GM19240 (cell line): ENCODE results near the gene KCP.
A peak's percentile ranks its signal among the peaks of the same experiment; 100 is the strongest.

Experiments used
- DNase-seq: peaks from one replicate; pipeline ENCODE4 v3.0.0; 2011; ENCODE audit warnings: low spot score; ENCODE audit not compliant: insufficient read length

Gene KCP

GRCh38 chr7:128874140-128875031 lies 36.1 kb downstream of the KCP start:
- DNase-seq: no peak

GRCh38 chr7:128873234-128873633 lies 37.3 kb downstream of the KCP start:
- no peak for DNase-seq

- no peak for DNase-seq
These were observed 38.1 kb downstream of the KCP start for GRCh38 chr7:128872394-128872824.

GRCh38 chr7:128871050-128871449 lies 39.5 kb downstream of the KCP start:
- DNase-seq: no peak

GRCh38 chr7:128869944-128870285 lies 40.6 kb downstream of the KCP start:
- no peak for DNase-seq

GRCh38 chr7:128869138-128869943 lies 41.2 kb downstream of the KCP start:
- peak; percentile 40 for DNase-seq

- no peak for DNase-seq
These were observed 41.8 kb downstream of the KCP start for GRCh38 chr7:128868624-128869137.

GRCh38 chr7:128867842-128868623 lies 42.5 kb downstream of the KCP start:
- DNase-seq: no peak

- no peak for DNase-seq
These were observed 43.3 kb downstream of the KCP start for GRCh38 chr7:128867241-128867640.

- DNase-seq: no peak
These were observed 44.3 kb downstream of the KCP start for GRCh38 chr7:128865996-128866877.

GRCh38 chr7:128865303-128865702 lies 45.2 kb downstream of the KCP start:
- DNase-seq: no peak

GRCh38 chr7:128863433-128863989 lies 47.0 kb downstream of the KCP start:
- peak; percentile 68 for DNase-seq

- DNase-seq: peak; percentile 100
These were observed 47.7 kb downstream of the KCP start, which contains the start of gene ATP6V1F for GRCh38 chr7:128862571-128863432. TSS of gene ATP6V1F (plus strand) at chr7:128862856. CDS start at chr7:128862905, 49 bp downstream.

- DNase-seq: no peak
These were observed 48.4 kb downstream of the KCP start for GRCh38 chr7:128861957-128862570.

- DNase-seq: no peak
These were observed 50.1 kb downstream of the KCP start for GRCh38 chr7:128860158-128861073.

- no peak for DNase-seq
These were observed 51.0 kb downstream of the KCP start for GRCh38 chr7:128859232-128860157.
